KMS-11 (cell line): ENCODE results near the gene DAAM2.

Source experiments
- H2AFZ ChIP-seq: fragments of 200-600 bp; sonication (generic); 2 replicates; pipeline ENCODE4 v1.6.1; 2016; ENCODE audit warnings: antibody characterized with exemption, mixed run types, low read depth
- H3K27ac ChIP-seq: fragments of 200-600 bp; sonication (generic); 2 replicates; pipeline ENCODE4 v1.6.1; 2016; ENCODE audit warnings: mild to moderate bottlenecking, mixed run types
- H3K27me3 ChIP-seq: fragments of 200-600 bp; sonication (generic); 2 replicates; pipeline ENCODE4 v1.6.1; 2017; ENCODE audit warnings: mild to moderate bottlenecking, low read depth, mixed run types, moderate library complexity; ENCODE audit not compliant: insufficient read depth
- H3K36me3 ChIP-seq: fragments of 200-600 bp; sonication (generic); 2 replicates; pipeline ENCODE4 v1.6.1; 2017; ENCODE audit warnings: mild to moderate bottlenecking, mixed run types; ENCODE audit not compliant: insufficient read depth
- H3K4me1 ChIP-seq: fragments of 200-600 bp; sonication (generic); 2 replicates; pipeline ENCODE4 v1.6.1; 2016; ENCODE audit warnings: mild to moderate bottlenecking, low read depth, mixed run types; ENCODE audit not compliant: poor library complexity, severe bottlenecking
- H3K4me2 ChIP-seq: fragments of 200-600 bp; sonication (generic); 2 replicates; pipeline ENCODE4 v1.7.0; 2016; ENCODE audit warnings: mild to moderate bottlenecking, mixed run types
- H3K4me3 ChIP-seq: fragments of 200-600 bp; sonication (generic); IDR thresholded peaks from 2 replicates; pipeline ENCODE4 v1.6.1; 2017; ENCODE audit warnings: low read depth, low read length, mixed read lengths; ENCODE audit not compliant: insufficient read depth
- H3K79me2 ChIP-seq: fragments of 200-600 bp; sonication (generic); 2 replicates; pipeline ENCODE4 v1.6.1; 2016; ENCODE audit warnings: low read depth, mixed run types; ENCODE audit not compliant: insufficient read depth
- H3K9ac ChIP-seq: fragments of 200-600 bp; sonication (generic); 2 replicates; pipeline ENCODE4 v1.6.1; 2016; ENCODE audit warnings: mild to moderate bottlenecking, mixed run types
- H4K20me1 ChIP-seq: fragments of 200-600 bp; sonication (generic); 2 replicates; pipeline ENCODE4 v1.6.1; 2016; ENCODE audit warnings: mild to moderate bottlenecking, mixed run types; ENCODE audit not compliant: insufficient read depth
- TF ChIP-seq, protein P1 (sequence below): fragments of 200-600 bp; sonication (generic); conservative IDR thresholded peaks from 2 replicates; pipeline ENCODE4 v1.6.1; 2017; ENCODE audit warnings: low read depth, mild to moderate bottlenecking, antibody characterized with exemption, low read length, moderate library complexity, mixed read lengths

The DAAM2 gene

GRCh38 chr6:39901670-39902069 lies 109.5 kb downstream of the DAAM2 start:
- no peak overlapping the region for H3K4me3 ChIP-seq

GRCh38 chr6:39902136-39902535 lies 110.0 kb downstream of the DAAM2 start:
- Histone ChIP-seq H3K4me2 (no peak overlapping the region), H3K27me3 (no peaks in the 10 kb centered on the region), H3K9ac (no peak overlapping the region), H4K20me1 (no peaks in the 10 kb centered on the region), H3K4me3 (no peak overlapping the region), H3K27ac (no peak overlapping the region), H3K79me2 (no peaks in the 10 kb centered on the region), H3K36me3 (no peaks in the 10 kb centered on the region), H2AFZ (no peak overlapping the region), H3K4me1 (no peaks in the 10 kb centered on the region)
- TF ChIP-seq, protein P1, sequence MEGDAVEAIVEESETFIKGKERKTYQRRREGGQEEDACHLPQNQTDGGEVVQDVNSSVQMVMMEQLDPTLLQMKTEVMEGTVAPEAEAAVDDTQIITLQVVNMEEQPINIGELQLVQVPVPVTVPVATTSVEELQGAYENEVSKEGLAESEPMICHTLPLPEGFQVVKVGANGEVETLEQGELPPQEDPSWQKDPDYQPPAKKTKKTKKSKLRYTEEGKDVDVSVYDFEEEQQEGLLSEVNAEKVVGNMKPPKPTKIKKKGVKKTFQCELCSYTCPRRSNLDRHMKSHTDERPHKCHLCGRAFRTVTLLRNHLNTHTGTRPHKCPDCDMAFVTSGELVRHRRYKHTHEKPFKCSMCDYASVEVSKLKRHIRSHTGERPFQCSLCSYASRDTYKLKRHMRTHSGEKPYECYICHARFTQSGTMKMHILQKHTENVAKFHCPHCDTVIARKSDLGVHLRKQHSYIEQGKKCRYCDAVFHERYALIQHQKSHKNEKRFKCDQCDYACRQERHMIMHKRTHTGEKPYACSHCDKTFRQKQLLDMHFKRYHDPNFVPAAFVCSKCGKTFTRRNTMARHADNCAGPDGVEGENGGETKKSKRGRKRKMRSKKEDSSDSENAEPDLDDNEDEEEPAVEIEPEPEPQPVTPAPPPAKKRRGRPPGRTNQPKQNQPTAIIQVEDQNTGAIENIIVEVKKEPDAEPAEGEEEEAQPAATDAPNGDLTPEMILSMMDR: no peak

More at GRCh38 chr6:39901670-39902069, 109.5 kb downstream of the DAAM2 start:
- H3K4me2 ChIP-seq: no peak overlapping the region
- TF ChIP-seq, protein P1: no peak
- no peak overlapping the region for H3K27ac ChIP-seq
- H4K20me1 ChIP-seq: no peaks in the 10 kb centered on the region
- no peaks in the 10 kb centered on the region for H3K27me3 ChIP-seq
- H3K79me2 ChIP-seq: no peaks in the 10 kb centered on the region
- no peaks in the 10 kb centered on the region for H3K36me3 ChIP-seq
- H2AFZ ChIP-seq: no peak overlapping the region
- no peaks in the 10 kb centered on the region for H3K4me1 ChIP-seq
- no peak overlapping the region for H3K9ac ChIP-seq

DNA sequence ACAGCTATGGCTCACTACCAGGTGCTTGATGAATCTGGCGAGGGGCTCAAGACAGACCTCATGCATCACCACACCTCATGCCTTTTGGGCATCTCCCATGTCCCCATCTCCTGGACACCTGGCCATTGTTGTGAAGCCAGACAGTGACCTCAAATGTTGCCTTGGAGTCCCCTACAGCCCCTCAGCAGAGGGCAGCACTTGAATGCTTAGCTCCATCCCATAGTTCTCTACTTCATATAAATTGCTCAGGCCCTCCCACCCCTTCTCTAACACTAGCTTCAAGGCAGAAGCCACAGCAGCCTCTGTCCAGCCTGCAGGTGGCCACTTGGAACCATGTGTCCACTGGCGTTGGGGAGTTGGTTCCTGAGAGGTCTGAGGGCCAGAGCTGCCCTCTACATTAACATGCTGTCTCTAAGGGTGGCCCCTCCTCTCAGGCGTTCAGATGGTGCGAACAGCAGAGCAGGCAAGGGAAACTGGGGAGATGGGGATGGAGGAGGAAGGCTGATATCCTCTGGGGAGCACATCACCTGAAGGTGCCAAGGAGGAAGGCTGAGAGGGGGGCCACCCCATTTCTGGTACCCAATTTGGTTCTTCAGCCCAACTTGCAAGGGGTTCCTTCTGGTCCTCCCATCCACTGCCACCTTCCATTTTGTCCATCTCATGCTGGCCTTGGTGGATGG lies 110.8 kb downstream of the DAAM2 start:
- Histone ChIP-seq H3K4me2 (no peak overlapping the region), H3K27ac (no peak overlapping the region), H2AFZ (no peak overlapping the region), H4K20me1 (no peaks in the 10 kb centered on the region), H3K79me2 (no peaks in the 10 kb centered on the region), H3K9ac (no peak overlapping the region), H3K4me3 (no peak overlapping the region), H3K27me3 (no peaks in the 10 kb centered on the region), H3K4me1 (no peaks in the 10 kb centered on the region), H3K36me3 (no peaks in the 10 kb centered on the region)
- TF ChIP-seq, protein P1: no peak

DNA sequence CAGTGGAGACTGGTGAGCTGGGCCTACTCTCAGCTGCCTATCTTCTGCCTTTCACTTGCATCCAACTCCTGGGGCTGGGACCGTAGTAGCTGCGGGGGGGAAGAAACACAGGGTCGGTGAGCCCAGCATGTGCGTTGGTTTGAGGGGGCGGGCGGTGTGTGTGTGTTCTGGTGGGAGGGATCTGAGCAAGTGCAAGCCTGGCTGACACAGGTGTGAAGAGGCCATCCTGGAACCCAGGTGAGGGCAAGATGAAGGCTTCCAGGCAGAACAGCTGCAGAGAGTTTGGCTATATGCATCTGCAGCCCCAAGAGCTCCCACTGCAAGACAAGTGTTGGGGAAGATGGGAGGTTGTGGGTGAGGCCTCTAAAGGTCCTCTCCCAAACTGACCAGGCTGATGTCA lies 111.5 kb downstream of the DAAM2 start:
- Histone ChIP-seq H2AFZ (no peak overlapping the region), H3K4me3 (no peak overlapping the region), H3K4me2 (no peak overlapping the region), H3K27me3 (no peaks in the 10 kb centered on the region), H3K36me3 (no peaks in the 10 kb centered on the region), H3K9ac (no peak overlapping the region), H3K27ac (no peak overlapping the region), H3K4me1 (no peaks in the 10 kb centered on the region), H4K20me1 (no peaks in the 10 kb centered on the region), H3K79me2 (no peaks in the 10 kb centered on the region)
- TF ChIP-seq, protein P1: no peak
